ENCODE data around the gene ZDHHC9.

GRCh38 chrX:129846716-129847115, 3.0 kb upstream of the ZDHHC9 start:
- TF ChIP-seq POLR2A (IDR thresholded peaks at IDR 0.05) (no peak), CTCF (IDR thresholded peaks at IDR 0.05) (no peak), POLR2AphosphoS5 (IDR thresholded peaks at IDR 0.05) (no peak), EP300 (IDR thresholded peaks at IDR 0.05) (no peak)
